Esophagus squamous epithelium (tissue), 4 donors: Measurements from ENCODE around the gene SMIM38.
"Not testable (repeated sequence)": the region's sequence is repeated elsewhere in the genome, so short reads cannot be mapped to it uniquely, and the experiment has no call there.

Source experiments
- CTCF ChIP-seq, 6 experiments: fragments of 450-650 bp in 4 of 6; fragments of 200-600 bp in 2 of 6; sonication (generic) in 2 of 6; IDR thresholded peaks; one replicate each; pipeline ENCODE4 v1.5.1; 2016 to 2019; ENCODE audit warnings: antibody characterized with exemption in 6 of 6, mild to moderate bottlenecking in 4 of 6, moderate library complexity in 4 of 6
- POLR2A ChIP-seq, 4 donors: fragments of 450-650 bp; IDR thresholded peaks; one replicate each; pipeline ENCODE4 v1.6.1; 2017; ENCODE audit warnings: antibody characterized with exemption in 4 of 4, mild to moderate bottlenecking in 4 of 4, moderate library complexity in 3 of 4

GRCh38 chr11:69140161-69140560 lies 15.6 kb upstream of the SMIM38 start:
- TF ChIP-seq POLR2A, CTCF (IDR thresholded peaks at IDR 0.05): not testable (repeated sequence)
